Islet precursor cell (in vitro differentiated cells): Measurements from ENCODE around the gene CUL9.
A peak's percentile ranks its signal among the peaks of the same experiment; 100 is the strongest.
"Not testable (repeated sequence)": the region's sequence is repeated elsewhere in the genome, so short reads cannot be mapped to it uniquely, and the experiment has no call there.

Source experiments
- DNase-seq: peaks from one replicate; pipeline ENCODE4 v3.0.0-alpha.2; 2018

Gene CUL9

DNA sequence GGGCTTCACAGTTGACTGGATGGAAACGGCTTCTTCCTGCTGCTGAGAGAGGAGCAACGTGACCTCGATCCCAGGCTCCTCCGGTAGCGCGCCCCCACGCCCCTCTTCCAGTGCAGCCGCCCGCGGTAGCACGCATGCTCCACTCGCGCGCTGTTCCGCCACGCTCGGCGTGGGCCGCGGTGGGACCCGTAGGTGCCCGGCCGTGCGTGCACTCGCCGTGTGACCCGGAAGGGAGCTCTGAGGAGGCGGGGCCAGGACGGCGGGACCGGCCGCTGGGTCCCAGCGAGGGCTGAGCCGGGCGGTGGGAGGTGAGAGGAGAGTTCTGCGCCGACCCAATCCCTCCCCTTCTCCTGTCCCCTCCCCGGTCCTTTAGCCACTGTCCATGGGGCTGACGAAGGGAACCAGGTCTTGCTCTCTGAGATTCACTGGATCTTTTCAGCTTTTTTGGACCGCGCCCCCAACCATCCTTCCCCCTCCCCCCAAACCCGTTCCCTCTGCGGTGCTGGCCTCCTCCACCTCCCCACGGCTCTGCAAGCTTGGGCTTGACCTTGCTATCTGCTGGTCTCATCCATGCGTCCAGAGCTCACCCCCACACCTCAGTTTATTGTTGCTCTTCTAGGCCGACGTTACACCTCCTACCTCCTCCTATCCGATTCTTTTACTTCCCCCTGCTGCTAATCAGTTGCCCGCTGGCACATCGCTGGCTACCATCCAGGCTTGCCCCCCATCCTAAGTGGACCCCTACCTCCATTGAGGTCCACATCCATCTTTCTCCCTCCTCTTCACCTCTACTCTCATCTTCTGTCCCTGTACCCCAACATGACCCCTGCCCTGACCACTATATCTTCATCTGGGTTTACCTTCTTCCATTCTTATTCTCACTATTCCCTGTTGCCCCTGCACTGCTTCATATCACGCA lies at the start of gene CUL9:
CUL9 (plus strand) TSS at position 255 of the 919 bp plus-strand sequence. CDS start 2,115 bp downstream, outside the sequence.
- DNase-seq: peak; percentile 84

DNA sequence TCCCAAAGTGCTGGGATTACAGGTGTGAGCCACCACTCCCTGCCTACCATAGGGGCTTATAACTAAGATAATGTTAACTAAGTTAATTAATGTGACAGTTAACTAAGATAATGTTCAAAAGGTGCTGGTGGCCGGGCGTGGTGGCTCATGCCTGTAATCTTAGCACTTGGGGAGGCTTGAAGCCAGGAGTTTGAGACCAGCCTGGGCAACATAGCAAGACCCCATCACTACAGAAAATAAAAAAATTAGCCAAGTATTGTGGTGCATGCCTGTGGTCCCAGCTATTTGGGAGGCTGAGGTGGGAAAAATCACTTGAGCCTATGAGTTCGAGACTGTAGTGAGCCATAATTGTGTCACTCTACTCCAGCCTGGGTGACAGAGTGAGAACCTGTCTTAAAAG lies 43.7 kb upstream of the CUL9 start:
- no peak for DNase-seq

DNA sequence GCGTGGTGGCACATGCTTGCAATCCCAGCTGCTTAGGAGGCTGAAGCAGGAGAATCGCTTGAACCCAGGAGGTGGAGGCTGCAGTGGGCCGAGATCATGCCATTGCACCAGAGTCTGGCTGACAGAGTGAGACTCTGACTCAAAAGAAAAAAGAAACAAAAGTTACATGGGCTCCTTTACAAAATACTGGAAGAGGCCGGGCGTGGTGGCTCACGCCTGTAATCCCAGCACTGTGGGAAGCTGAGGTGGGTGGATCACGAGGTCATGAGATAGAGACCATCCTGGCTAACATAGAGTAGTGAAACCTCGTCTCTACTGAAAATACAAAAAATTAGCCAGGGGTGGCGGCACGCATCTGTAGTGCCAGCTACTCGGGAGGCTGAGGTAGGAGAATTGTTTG lies 42.0 kb upstream of the CUL9 start:
- not testable (repeated sequence) for DNase-seq

DNA sequence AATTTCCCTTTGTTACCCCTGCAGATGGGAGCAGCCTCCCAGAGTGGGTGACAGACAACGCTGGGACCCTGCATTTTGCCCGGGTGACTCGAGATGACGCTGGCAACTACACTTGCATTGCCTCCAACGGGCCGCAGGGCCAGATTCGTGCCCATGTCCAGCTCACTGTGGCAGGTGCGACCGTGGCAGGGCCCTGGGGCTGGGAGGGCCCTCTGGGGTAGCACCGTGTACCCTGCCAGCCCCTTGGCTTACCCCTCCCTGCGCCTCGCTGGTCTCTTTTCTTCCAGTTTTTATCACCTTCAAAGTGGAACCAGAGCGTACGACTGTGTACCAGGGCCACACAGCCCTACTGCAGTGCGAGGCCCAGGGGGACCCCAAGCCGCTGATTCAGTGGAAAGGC lies 40.4 kb upstream of the CUL9 start:
- DNase-seq: no peak

DNA sequence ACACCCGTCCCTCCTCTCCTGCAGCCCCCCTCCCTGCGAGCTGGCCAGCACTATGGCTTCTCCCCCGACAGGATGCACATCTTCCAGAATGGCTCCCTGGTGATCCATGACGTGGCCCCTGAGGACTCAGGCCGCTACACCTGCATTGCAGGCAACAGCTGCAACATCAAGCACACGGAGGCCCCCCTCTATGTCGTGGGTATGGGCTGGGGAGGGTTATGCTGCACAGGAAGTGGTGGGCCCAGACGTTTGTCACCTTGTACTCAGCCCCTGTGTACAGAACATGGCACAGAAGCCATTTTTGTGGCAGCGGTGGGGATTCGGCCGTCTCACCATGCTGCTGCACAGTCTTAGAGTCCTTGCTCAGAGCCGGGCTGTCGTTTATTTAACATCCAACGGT lies 39.9 kb upstream of the CUL9 start:
- no peak for DNase-seq

DNA sequence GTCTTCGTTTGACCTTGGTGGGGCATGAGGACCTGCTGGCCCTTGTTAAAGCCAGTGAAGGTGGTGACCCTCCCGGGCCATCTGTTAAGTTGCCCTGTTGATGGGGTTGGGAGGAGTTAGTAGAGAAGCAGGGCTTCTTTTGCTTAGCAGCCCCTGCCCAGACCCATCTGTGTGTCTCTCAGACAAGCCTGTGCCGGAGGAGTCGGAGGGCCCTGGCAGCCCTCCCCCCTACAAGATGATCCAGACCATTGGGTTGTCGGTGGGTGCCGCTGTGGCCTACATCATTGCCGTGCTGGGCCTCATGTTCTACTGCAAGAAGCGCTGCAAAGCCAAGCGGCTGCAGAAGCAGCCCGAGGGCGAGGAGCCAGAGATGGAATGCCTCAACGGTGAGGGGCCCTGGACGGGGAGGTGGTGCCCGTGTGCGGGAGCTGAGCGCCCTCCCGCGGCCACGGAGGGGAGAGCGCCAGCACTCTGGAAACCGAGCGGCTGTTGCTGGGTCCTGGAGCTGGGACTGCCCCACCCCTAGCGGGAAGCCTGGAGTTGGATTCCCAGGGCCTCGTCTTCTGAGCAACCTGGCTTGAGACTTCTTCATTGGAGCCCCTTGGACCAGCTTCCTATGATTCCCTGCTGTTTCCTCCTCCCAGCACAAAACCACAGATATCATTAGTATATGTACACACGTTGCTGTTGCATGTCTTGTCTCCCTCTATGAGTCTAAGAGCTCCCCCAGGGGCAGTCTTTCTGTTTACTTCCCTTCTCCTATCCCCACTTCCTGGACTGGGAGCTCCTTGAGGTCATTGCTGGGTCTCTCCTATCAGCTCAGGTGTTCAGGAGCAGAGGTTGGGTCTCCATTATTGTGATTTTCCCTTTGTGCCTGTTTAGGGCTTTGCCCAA lies 38.5 kb upstream of the CUL9 start:
- DNase-seq: peak; percentile 98

DNA sequence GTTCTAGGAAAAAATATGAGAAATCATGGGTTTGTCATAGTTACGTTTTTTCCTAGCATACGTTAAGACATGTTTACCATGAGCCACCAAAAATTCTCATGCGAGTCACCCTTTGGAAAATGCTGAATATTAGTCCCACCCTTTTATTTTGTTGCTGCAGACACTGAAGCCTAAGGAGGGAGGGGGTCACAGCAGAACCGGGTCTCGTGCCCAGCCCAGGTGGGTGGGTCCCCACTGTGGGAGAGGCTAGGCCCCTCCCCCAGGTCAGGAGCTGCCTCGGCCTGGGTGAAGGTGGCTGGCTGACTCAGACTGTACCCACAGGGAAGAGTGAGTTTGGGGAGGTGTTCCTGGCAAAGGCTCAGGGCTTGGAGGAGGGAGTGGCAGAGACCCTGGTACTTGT lies 37.1 kb upstream of the CUL9 start:
- no peak for DNase-seq

DNA sequence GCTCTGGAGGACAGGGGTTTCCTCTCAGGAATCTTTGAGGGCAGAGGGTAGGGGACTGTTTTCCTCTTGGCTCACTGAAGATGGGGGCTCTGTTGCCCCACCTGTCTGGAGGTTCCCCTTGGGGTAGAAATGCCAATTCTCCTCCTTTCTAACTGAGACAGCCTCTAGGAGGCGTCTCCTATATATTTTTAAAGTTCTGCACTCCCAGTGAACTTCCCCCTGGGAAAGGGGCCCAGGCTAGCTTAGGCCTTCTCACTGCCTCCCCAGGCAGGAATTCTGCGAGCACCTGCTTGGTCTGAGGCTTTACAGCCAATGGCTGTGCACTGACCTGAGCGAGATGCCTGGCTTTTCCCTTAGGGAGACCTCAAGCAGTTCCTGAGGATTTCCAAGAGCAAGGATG lies 35.7 kb upstream of the CUL9 start:
- no peak for DNase-seq

DNA sequence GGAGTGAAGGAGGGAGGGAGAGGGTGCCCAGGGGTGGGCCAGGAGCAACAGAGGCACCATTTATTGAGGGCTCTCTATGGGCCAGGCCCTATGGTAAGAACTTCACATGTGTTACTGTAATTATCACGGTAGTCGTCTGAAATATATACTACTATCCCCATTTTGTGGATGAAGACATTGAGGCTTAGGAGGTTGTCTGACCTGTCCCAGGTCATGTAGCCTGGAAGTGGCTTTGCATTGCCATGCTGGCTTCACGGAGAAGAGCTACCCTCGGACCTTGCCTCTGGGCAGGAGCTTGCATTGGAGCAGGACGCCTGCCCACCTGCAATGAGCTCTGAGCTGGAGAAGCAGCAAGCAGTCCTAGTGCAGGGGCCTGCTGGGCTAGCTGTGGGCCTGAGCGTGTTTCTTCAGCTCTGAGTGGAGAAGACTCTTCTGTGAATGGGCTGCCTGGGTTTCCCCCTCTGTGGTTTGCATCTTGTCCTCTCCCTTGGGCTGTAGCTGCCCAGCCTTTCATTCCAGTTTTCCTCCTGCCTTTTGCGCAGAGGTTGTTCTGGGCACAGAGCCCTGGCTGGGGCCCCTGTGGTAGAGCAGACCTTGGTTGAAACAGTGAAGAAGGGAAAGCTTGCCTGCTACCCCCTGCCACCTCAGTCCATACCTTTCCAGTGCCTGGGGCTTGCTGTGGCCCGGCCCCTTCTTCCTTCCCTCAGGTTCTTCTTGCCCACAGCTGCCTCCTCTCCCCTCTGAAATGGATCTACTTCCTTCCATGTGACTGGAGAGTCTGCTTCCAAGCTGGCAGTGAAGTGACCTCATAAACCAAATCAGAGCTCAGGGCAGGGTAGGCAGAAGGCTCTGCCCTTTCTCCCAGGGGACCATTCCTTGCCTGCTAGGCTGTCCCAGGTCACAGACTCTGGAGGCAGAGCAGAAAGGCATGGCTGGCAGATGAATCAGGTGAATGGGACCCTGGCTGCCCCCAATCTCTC lies 35.0 kb upstream of the CUL9 start:
- no peak for DNase-seq

DNA sequence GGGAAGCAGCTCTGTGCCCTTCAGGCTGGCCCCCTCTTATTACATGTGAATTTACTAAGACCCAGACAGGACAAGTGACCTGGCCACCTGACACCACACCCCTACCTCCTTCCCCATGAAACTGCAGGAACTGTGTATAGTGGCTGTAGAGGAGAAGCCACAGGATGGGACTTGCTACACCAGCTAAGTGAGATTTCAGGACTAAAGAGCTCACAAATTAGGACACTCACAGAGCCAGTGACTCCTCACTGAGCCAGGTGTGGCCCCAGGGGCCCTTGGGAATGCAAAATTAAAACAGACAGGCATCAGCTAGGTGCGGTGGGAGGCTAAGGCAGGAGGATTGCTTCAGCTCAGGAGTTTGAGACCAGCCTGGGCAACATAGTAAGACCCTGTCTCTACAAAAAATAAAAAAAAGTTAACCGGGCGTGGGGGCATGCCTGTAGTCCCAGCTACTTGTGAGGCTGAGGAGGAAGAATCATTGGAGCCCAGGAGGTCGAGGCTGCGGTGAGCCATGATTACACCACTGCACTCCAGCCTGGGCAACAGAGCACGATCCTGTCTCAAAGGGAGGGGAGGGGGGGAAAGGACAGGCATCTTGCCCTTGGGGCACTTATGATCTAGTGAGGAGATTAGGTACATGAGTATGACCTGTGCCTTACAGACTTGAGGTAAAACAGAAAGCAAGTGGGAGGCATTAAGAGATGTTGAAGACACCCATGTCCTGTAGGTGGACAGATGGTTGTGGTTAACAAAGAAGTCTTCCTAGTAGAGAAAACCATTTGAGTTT lies 34.1 kb upstream of the CUL9 start:
- peak; percentile 75 for DNase-seq

DNA sequence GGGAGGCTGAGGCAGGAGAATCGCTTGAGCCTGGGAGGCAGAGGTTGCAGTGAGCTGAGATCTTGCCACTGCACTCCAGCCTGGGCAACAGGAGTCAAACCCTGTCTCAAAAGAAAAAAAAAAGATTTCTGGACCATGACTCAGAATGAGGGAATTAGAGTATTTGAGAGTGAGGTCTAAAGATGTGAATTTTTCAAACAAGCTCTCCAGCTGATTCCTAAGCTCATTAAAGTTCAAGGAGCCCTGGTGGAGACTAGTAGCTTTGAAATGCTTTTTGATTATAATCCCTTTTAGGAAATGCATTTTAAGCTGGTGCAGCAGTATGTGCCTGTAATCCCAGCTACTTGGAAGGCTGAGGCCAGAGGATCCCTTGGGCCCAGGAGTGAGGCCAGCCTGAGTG lies 32.7 kb upstream of the CUL9 start:
- no peak for DNase-seq

DNA sequence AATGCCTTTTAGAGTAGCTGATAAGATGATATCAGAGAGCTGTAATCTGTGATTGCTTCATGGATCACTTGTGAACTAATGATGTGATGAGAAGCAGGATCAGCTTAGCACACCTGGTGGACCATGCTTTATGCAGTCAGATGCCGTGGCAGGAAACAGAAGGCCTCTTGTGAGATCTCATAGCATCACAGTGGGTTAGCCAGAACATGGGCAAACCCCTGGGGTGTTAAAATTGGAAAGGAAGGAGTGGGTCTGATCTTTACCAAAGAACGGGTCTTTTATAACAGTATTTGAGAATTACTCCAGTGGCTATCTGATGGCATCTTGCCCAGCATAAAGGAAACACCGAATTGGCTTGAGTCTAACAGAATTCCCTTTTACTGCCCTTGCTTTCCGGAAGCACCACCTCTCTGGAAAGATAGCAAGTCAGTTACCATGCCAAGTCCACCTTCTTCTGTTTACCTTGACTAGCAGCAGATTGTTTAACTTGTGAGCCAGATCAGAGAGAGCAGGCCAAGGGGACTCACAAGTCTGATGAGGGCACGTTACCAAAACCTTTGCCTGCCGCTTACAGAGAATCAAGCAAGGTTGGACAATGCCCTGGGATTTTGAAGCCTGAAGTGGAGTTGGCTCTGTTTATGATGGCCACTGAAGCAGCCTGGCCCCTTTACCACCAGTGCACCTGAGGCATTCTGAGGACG lies 31.8 kb upstream of the CUL9 start:
- no peak for DNase-seq

DNA sequence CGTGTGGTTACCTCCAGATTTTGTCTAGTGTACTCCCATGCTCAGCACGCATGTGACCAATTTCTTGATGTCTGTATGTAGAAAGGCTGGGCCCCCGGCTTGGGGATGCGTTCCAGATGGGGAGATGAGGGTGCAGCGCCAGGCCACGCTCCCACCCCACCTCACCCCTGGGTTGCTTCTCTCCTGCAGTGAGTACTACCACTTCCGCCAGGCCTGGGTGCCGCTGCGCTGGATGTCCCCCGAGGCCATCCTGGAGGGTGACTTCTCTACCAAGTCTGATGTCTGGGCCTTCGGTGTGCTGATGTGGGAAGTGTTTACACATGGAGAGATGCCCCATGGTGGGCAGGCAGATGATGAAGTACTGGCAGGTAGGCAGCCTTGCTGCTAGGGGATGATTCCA lies 22.4 kb upstream of the CUL9 start:
- DNase-seq: no peak

DNA sequence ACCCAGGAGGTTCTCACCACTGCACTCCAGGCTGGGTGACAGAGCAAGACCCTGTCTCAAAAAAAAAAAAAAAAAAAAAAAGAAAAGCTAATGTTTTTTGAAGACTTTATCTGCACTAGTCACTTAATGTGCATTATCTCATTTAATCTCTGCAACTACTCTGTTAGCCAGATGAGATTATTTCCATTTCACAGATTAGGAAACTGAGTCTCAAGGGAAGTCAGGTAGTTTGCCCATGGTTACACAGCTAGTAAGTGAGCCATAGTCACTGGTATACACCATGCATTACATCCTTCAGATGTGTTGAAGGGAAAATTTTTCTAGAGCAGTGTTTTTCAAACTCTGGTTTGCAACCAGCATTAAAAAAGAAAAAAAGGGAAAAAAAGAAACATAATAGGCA lies 18.1 kb upstream of the CUL9 start:
- no peak for DNase-seq

DNA sequence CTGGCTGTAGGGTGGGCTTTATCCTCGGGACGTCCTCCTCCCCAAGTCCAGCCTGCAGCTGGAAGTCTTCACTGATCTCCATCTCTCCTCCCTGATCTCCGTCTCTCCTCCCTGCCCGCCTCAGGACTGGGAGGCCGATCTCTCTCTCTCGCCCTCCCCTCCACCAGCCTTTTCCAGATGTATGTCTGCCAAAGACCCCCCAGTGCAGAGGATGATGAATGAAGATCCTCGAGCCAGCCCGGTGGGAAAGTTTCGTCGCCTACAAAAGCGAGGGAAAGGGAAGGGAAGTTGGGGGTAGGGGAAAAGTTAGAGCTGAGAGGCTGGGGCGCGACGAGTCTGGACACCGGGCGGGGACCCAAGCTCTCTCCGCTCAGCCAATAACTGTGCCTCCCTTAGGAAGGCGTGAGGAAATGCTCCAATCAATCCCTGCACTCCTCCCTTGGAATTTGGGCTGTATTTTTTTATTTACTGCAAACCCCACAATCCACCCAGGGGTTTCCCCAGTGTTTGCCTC lies 11.5 kb upstream of the CUL9 start:
- DNase-seq: no peak

DNA sequence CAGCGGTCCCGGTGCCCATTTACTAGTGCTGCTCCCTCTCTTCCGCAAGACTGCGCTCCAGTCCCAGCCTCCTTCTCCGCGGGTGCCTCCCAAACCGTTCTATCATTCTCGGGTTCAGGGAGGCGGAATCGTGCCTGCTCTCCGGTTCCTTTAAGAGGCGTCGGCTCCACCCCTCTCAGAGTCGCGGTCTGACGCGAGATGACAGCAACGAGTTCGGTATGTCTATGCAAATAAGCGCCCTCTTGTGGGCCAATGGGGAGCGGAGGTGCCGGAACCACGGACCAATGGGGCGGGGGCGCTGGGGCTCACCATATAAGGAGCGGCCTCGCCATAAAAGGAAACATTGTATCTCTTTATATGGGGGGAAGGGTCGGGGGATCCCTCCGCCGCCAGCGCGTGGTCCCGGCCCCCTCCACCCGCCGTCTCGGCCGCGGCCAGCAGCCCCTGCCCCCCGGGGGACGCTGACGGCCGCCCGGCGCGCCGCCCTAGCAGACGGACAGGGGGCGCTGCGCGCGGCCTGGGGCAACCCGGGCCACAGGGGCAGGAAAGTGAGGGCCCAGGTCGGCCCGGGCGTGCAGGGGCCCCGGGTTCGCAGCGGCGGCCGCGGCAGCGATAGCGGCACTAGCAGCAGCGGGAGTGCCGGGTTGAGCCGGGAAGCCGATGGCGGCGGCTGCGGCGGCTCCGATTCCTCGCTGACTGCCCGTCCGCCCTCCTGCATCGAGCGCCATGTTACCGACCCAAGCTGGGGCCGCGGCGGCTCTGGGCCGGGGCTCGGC lies 10.9 kb upstream of the CUL9 start, which contains the start of gene SRF:
SRF (plus strand) TSS at position 339 of the 776 bp plus-strand sequence; CDS start at position 727, 388 bp downstream.
- peak; percentile 100 for DNase-seq

DNA sequence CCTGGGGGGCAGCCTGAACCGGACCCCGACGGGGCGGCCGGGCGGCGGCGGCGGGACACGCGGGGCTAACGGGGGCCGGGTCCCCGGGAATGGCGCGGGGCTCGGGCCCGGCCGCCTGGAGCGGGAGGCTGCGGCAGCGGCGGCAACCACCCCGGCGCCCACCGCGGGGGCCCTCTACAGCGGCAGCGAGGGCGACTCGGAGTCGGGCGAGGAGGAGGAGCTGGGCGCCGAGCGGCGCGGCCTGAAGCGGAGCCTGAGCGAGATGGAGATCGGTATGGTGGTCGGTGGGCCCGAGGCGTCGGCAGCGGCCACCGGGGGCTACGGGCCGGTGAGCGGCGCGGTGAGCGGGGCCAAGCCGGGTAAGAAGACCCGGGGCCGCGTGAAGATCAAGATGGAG lies 10.3 kb upstream of the CUL9 start:
- no peak for DNase-seq

DNA sequence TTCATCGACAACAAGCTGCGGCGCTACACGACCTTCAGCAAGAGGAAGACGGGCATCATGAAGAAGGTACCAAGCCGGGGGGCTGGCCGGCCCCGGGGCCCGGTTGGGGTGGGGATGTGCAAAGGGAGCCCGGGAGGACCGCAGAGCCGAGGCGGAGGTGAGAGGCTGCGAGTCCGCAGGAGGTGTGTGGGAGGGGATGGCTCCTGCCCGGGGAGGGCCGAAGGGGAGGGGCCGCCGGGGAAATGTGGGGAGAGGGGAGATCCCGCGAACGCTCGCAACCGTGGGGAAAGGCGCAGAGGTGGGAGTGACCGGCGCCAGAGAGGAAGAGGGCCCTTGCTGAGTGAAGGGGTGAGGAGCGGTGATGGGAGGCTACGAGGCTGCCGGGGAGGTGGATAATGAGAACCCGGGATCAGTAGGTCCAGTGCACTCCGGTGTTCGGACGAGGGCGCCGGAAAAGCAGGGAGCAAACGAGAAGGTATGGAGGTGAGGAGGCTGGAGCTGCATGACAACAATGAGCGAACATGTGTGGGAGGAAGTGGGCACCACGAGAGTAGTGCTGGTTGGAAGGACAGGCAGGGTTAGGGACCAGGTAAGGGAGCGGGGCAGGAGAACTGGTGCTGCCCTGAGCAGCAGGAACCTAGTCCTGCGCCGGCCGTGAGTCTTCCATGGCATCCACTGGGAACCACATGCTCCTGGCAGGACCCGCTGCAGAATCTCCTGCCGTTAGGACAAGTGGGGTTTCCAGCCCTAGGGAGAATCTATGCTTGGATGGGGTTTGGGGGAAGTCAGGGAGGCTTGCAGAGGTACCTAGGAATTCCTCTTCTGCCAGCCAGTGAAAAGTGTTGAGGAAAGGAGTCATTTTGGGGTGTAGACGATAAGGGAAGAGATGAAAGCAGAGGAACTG lies 9.6 kb upstream of the CUL9 start:
- DNase-seq: peak; percentile 70
